Cardiac septum (tissue), 1 donor: Measurements from ENCODE around the gene DNM2. TPM values are rescaled to one million over a fixed set of nuclear protein-coding genes. Genes with fewer than 3 reads are reported as not detected.
"Not testable (repeated sequence)": the region's sequence is repeated elsewhere in the genome, so short reads cannot be mapped to it uniquely, and the experiment has no call there.

Experiments used
- DNase-seq: peaks from one replicate; pipeline ENCODE4 v3.0.0-alpha.2; 2020; ENCODE audit warnings: low spot score
- intact Hi-C: fragments of 100-400 bp; cut with DNase I; formaldehyde crosslinking; loops from one replicate; pipeline ENCODE4 v1.14.0; 2022
- total RNA-seq: library from RNA; stranded (reverse); fragmentation: NEBNext Ultra II Directional; extraction: Animal tissue kit (Norgen Biotek cat#: 25700); gene quantifications from one replicate; pipeline ENCODE4 v1.2.1, GENCODE V29; 2021
- donor health status: DM: no; HTN: no; CAD: no.

Gene DNM2
- total RNA-seq, 1 donor from 2014 or later = 138 TPM

- no peak for DNase-seq
- intact Hi-C loops = no loop called here
These were observed 30.5 kb downstream of the DNM2 start for GRCh38 chr19:10748195-10748926.

GRCh38 chr19:10748927-10749434 is 31.1 kb downstream of the DNM2 start:
- DNase-seq = no peak

GRCh38 chr19:10749435-10750384 is 31.8 kb downstream of the DNM2 start:
- no peak for DNase-seq
- intact Hi-C loops = no loop called here

More at GRCh38 chr19:10748927-10749434, 31.1 kb downstream of the DNM2 start:
- intact Hi-C loops = no loop called here

- intact Hi-C loops = no loop called here
- no peak for DNase-seq
These were observed 33.5 kb downstream of the DNM2 start for GRCh38 chr19:10751109-10751953.

- DNase-seq = no peak
- intact Hi-C loops = no loop called here
These were observed 34.5 kb downstream of the DNM2 start for GRCh38 chr19:10752237-10752912.

GRCh38 chr19:10752913-10753704 is 35.2 kb downstream of the DNM2 start:
- intact Hi-C loops = no loop called here
- DNase-seq = no peak

GRCh38 chr19:10756371-10756770 is 38.5 kb downstream of the DNM2 start:
- no peak for DNase-seq
- intact Hi-C loops = no loop called here

GRCh38 chr19:10756791-10757190 is 38.9 kb downstream of the DNM2 start:
- DNase-seq = no peak
- intact Hi-C loops = no loop called here

- DNase-seq, intact Hi-C loops: not testable (repeated sequence)
These were observed 40.2 kb downstream of the DNM2 start for GRCh38 chr19:10758050-10758449.

- intact Hi-C loops = no loop called here
- DNase-seq = no peak
These were observed 41.1 kb downstream of the DNM2 start for GRCh38 chr19:10758978-10759377.

- no peak for DNase-seq
- intact Hi-C loops = no loop called here
These were observed 42.5 kb downstream of the DNM2 start for GRCh38 chr19:10760273-10760944.

GRCh38 chr19:10761443-10762250 is 43.8 kb downstream of the DNM2 start:
- DNase-seq = no peak
- intact Hi-C loops = no loop called here

GRCh38 chr19:10762656-10763055 is 44.8 kb downstream of the DNM2 start:
- intact Hi-C loops = no loop called here
- no peak for DNase-seq

GRCh38 chr19:10763411-10763810 is 45.5 kb downstream of the DNM2 start:
- no peak for DNase-seq
- intact Hi-C loops = no loop called here

- intact Hi-C loops = no loop called here
- DNase-seq = no peak
These were observed 46.0 kb downstream of the DNM2 start for GRCh38 chr19:10763828-10764339.

- DNase-seq = no peak
These were observed 46.5 kb downstream of the DNM2 start for GRCh38 chr19:10764340-10764894.

More at GRCh38 chr19:10764340-10764894, 46.5 kb downstream of the DNM2 start:
- intact Hi-C loops = no loop called here
